Activated T-cell treated with anti-CD3 and anti-CD28 coated beads for 48 hours (primary cell): ENCODE data around the gene ATF4.
"Not testable (repeated sequence)": the region's sequence is repeated elsewhere in the genome, so short reads cannot be mapped to it uniquely, and the experiment has no call there.

Source experiments
- DNase-seq: peaks from one replicate; pipeline ENCODE4 v3.0.0-alpha.2; 2020; ENCODE audit warnings: low read depth

The ATF4 gene

GRCh38 chr22:39489094-39490068, 31.0 kb upstream of the ATF4 start:
- no peak for DNase-seq

GRCh38 chr22:39490135-39490798, 30.1 kb upstream of the ATF4 start:
- peak; percentile 76 for DNase-seq

GRCh38 chr22:39490966-39491680, 29.2 kb upstream of the ATF4 start:
- no peak for DNase-seq

- DNase-seq = no peak
Measured at GRCh38 chr22:39491696-39492095, 28.7 kb upstream of the ATF4 start.

GRCh38 chr22:39492186-39492585, 28.2 kb upstream of the ATF4 start:
- DNase-seq = no peak

- no peak for DNase-seq
Measured at GRCh38 chr22:39493759-39494158, 26.6 kb upstream of the ATF4 start.

- no peak for DNase-seq
Measured at GRCh38 chr22:39494471-39495120, 25.8 kb upstream of the ATF4 start.

GRCh38 chr22:39496131-39496838, 24.1 kb upstream of the ATF4 start:
- peak; percentile 49 for DNase-seq

GRCh38 chr22:39497429-39497828, 22.9 kb upstream of the ATF4 start:
- DNase-seq = no peak

GRCh38 chr22:39498368-39498767, 22.0 kb upstream of the ATF4 start:
- DNase-seq = no peak

- DNase-seq = no peak
Measured at GRCh38 chr22:39498802-39499201, 21.6 kb upstream of the ATF4 start.

GRCh38 chr22:39500101-39500500, 20.3 kb upstream of the ATF4 start:
- no peak for DNase-seq

GRCh38 chr22:39501644-39502108, 18.7 kb upstream of the ATF4 start:
- DNase-seq = no peak

- peak; percentile 92 for DNase-seq
Measured at GRCh38 chr22:39502109-39502788, 18.1 kb upstream of the ATF4 start, which contains the start of gene MIEF1. Gene MIEF1 (plus strand): TSS chr22:39502290. CDS start chr22:39511295, 9,005 bp downstream.

GRCh38 chr22:39502789-39503409, 17.5 kb upstream of the ATF4 start:
- DNase-seq = no peak

- DNase-seq = no peak
Measured at GRCh38 chr22:39503630-39504029, 16.7 kb upstream of the ATF4 start.

- no peak for DNase-seq
Measured at GRCh38 chr22:39504071-39504470, 16.3 kb upstream of the ATF4 start.

- DNase-seq = not testable (repeated sequence)
Measured at GRCh38 chr22:39507021-39507420, 13.3 kb upstream of the ATF4 start.

GRCh38 chr22:39508393-39508792, 12.0 kb upstream of the ATF4 start:
- no peak for DNase-seq

GRCh38 chr22:39510529-39511149, 9.7 kb upstream of the ATF4 start:
- DNase-seq = no peak
